Erythroblast (primary cell): ENCODE measurements around the gene USP49.

Experiments used
- DNase-seq, 2 experiments: peaks; one replicate each; lab custom pipeline; 2025; lab: John Stamatoyannopoulos, UW
- GATA1 ChIP-seq: IDR thresholded peaks from 2 replicates; pipeline ENCODE4 v1.6.1; 2011; ENCODE audit warnings: low read depth, mild to moderate bottlenecking, control low read depth, low read length, moderate library complexity
- POLR2A ChIP-seq: IDR thresholded peaks from 2 replicates; pipeline ENCODE4 v1.6.1; 2011; ENCODE audit warnings: mild to moderate bottlenecking, low read length

USP49 gene

DNA sequence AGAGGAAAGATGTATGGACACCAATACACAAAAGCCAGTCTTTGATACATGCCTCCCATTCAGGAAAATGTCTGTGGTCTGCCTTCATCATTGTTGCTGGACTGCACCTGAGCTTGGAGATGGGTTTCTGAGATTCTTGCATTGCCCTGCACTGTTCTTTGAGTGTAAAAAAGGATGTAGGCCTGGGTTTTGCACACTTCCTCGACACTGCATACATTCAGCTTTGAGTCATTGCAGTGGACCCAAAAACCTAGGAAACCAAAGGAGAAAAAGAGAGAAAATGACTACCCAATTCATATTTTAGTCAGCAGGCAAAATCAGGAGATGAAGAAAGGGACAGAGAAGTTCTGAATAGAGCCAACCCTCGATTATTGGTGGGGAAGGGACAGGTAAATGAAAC, 98.7 kb downstream of the USP49 start:
- TF ChIP-seq POLR2A (no peak), GATA1 (no peak)
- no peak for DNase-seq

DNA sequence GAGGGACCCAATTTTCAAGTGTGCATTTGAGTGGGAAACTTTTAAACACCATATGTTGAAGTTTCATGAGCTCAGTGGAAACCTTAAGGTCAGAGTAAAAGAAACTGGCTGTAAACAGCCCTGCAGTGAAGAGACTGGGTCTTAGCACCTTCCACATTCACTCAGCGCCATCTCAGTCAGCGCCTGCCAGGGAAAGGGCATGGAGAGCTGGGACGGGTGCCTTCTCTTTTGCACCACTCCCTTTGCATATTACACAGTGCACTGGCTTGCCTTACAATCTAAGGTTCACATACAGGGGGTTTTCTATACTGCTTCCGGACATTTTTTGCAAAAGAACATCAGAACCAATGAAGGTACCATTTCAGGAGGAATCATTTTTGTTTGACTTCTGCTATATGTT, 103.2 kb downstream of the USP49 start:
- TF ChIP-seq POLR2A (peak; percentile 9), GATA1 (no peak)
- DNase-seq: no peak

DNA sequence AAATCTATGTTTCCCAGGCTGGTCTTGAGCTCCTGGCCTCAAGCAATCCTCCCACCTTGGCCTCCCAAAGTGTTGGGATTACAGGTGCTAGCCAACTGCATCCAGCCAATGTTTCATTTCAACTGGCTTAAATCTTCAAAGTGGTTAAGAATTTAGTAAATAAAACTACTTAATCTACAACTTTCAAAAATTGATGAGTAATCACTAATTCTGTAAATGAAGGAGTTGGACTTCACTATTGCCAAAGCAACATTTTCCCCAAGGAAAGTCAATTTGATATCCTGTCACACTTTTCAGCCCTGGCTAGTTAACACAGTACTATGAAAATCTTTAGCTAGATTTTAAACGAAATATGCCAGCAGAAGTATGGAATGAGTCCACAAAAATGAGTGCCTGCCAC, 103.9 kb downstream of the USP49 start:
- no peak for DNase-seq
- TF ChIP-seq POLR2A: no peak
- TF ChIP-seq GATA1: no peak

- TF ChIP-seq GATA1 (no peak), POLR2A (no peak)
Measured at GRCh38 chr6:41790045-41790444, 105.1 kb downstream of the USP49 start.

DNA sequence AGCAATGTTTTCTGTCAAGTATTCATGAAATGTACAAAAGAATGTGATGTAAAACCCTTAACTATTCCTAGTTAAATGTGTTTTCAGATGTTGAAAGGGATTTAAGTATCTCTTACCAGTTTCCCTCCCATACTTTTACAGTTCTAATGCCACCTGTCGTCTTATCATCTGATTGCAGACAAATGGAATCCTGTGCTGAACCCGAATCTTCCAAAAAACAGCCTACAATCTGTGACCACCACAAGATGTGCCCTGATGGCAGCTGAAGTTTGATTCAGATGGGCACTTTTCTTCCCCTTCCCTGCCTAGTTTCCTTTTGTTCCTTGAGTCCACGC, 105.8 kb downstream of the USP49 start:
- TF ChIP-seq GATA1 (no peak), POLR2A (no peak)
- DNase-seq: peak in 1 of 2 experiments; percentile 39

More at GRCh38 chr6:41790045-41790444, 105.1 kb downstream of the USP49 start:
- no peak for DNase-seq

- TF ChIP-seq GATA1: no peak
- peak; percentile 93 for TF ChIP-seq POLR2A
- DNase-seq: peak; percentile 98
Measured at GRCh38 chr6:41787219-41787917, 107.8 kb downstream of the USP49 start, which contains the start of gene TOMM6. TOMM6 (plus strand) TSS chr6:41787694; CDS start chr6:41787698, 4 bp downstream.

DNA sequence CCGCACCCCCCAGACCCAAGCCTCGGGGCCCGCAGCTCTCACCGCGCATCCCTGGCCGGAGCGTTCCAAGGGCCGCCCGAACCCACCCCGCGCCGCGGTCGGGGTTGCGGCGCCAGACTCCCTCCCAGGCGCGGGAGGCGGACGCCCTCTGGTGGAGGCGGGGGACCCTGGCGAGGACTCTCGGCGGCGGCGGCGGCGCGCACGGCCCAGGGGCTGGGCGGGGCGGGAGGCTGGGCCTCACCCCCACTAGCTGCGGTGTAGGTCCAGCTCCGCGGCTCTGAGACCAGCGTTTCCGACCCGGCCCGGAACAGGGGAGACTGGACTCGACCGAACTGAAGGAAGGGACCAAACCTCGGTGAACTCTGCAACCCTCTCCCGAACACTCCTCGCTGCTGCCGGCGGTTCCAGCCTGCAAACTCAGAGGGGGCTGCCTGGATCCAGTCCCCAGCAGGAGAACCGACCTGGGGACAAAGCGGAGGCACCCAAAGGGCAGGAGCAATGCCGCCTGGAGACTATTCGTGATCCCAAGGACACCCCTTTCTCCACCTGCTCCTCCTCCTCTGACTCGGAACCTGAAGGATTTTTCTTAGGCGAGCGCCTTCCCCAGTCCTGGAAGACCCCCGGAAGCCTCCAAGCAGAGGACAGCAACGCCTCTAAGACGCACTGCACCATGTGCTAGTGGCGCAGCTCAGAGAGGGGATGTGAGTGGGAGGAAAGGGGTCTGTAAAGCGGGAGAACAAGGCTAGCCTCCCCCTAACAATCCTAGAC, 108.5 kb downstream of the USP49 start:
- TF ChIP-seq GATA1 (no peak), POLR2A (no peak)
- DNase-seq: peak; percentile 88 to 94

DNA sequence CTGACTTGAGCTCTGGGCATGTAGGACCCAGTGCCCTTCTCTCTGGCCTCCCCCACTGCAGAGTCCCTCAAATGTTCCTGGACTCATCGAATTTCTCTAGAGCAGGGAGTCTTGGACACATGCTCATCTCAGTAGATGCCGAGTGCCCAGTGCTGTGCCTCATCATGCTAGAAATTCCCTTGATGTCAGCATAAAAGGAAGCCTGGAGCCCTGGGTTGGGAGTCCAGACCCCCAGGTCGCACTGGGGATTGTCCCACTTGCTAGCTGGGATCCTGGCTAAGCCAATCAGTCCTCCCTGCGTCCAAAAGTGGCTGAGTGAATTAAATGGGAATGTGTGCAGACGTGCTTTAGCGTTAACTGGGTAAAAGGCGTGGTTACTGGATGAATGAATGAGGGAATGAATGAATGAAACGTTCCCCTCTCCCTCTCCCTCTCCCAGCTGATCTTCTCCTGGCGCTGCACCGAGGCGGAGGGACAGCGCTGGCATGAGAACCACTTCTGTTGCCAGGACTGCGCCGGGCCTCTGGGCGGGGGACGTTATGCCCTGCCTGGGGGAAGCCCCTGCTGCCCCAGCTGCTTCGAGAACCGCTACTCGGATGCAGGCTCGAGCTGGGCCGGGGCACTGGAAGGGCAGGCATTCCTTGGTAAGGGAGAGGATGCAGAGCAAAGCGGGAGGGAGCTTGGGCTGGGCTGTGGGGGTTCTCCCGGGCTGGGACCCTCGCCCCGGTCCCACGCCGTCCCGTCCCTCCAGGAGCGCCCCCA, 109.3 kb downstream of the USP49 start:
- DNase-seq: no peak
- TF ChIP-seq POLR2A (no peak), GATA1 (no peak)

- DNase-seq: no peak
- TF ChIP-seq GATA1: no peak
- no peak for TF ChIP-seq POLR2A
Measured at GRCh38 chr6:41785254-41785653, 109.9 kb downstream of the USP49 start.

GRCh38 chr6:41784581-41785171, 110.5 kb downstream of the USP49 start:
- no peak for TF ChIP-seq POLR2A
- TF ChIP-seq GATA1: no peak
- no peak for DNase-seq

GRCh38 chr6:41783106-41783780, 111.9 kb downstream of the USP49 start:
- TF ChIP-seq POLR2A (no peak), GATA1 (no peak)
- DNase-seq: no peak

DNA sequence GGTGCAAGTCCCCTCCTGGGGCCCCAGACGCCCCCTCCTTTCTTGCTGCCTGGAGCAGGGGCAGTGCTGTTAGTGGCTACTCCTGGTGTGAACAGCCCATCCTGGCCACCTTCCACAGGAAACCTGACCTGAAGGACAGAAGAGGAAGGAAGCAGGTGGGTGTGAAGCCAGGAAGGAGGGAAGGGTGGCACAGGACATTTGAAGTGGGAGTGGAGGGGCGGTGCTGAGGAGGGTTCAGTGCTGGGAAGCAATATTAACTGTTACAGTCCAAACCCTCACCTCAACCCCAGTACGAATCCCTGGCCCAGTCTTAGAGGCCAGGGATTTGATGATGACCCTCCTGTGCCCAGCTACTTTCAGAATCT, 113.8 kb downstream of the USP49 start:
- TF ChIP-seq POLR2A (no peak), GATA1 (no peak)
- no peak for DNase-seq

DNA sequence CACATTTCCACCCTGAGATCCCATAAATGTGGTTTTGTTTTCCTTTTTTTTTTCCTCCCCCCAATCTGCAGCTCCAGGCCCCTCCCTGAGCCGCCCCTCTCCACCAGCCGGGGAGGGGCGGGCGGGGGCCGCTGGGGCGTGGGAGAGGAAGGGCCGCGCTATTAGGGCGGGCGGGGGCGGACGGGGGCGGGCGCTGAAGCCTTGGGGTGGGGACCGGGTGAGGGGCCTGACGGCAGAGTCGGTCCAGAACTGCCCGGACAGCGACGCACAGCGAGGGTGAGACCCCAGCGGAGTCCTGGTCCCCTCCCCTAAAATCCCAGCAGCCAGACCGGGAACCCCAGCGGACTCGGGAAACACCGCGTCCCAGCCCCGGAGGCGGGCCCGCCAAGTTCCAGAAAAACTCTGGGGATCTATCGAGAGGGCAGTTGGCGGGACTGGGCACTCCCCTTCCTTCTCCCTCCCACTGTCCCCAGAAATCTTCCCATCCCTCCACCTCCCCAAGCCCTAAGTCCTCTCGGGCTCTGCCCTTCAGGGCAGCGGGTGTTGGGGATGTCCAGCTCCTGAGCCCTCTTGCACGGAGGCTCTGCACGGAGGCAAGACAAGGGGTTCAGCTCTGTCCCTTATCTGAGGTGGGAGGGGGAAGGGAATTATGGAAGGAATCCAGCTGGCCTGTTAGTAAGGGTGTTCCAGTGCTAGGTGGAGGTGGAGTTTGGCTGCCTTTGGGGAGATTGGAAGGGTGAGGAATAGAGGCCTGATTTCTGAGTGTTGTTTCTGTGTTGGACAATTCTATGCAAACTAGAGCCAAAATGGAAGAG, 114.4 kb downstream of the USP49 start, which contains the start of gene PRICKLE4:
TSS of gene PRICKLE4 (plus strand) at position 232 of the 815 bp plus-strand sequence. CDS start 2,692 bp downstream, outside the sequence.
- DNase-seq: peak; percentile 56 to 60
- TF ChIP-seq GATA1 (no peak), POLR2A (no peak)
